Activated CD8-positive, alpha-beta memory T cell treated with anti-CD3 and anti-CD28 coated beads, Interleukin-2, amount 50 U/mL, for 4 hours (primary cell): ENCODE data around the gene LGI2.
"Not testable (repeated sequence)": the region's sequence is repeated elsewhere in the genome, so short reads cannot be mapped to it uniquely, and the experiment has no call there.

Source experiments
- DNase-seq: peaks from one replicate; pipeline ENCODE4 v3.0.0-alpha.2; 2020

Gene LGI2

GRCh38 chr4:25030277-25031076 lies at the start of gene LGI2:
Gene LGI2 (minus strand): TSS chr4:25030946. CDS start chr4:25030693, 253 bp downstream.
- no peak for DNase-seq

GRCh38 chr4:25078523-25078922 lies 47.8 kb upstream of the LGI2 start:
- no peak for DNase-seq

GRCh38 chr4:25076625-25077398 lies 46.1 kb upstream of the LGI2 start:
- no peak for DNase-seq

GRCh38 chr4:25075851-25076250 lies 45.1 kb upstream of the LGI2 start:
- DNase-seq: no peak

GRCh38 chr4:25075129-25075528 lies 44.4 kb upstream of the LGI2 start:
- no peak for DNase-seq

GRCh38 chr4:25070545-25070944 lies 39.8 kb upstream of the LGI2 start:
- DNase-seq: no peak

- DNase-seq: no peak
Measured at GRCh38 chr4:25069014-25069413, 38.3 kb upstream of the LGI2 start.

GRCh38 chr4:25068386-25068785 lies 37.6 kb upstream of the LGI2 start:
- no peak for DNase-seq

GRCh38 chr4:25065932-25066590 lies 35.3 kb upstream of the LGI2 start:
- no peak for DNase-seq

GRCh38 chr4:25065431-25065858 lies 34.7 kb upstream of the LGI2 start:
- no peak for DNase-seq

- DNase-seq: not testable (repeated sequence)
Measured at GRCh38 chr4:25064447-25064846, 33.7 kb upstream of the LGI2 start.

GRCh38 chr4:25063116-25063515 lies 32.4 kb upstream of the LGI2 start:
- no peak for DNase-seq

GRCh38 chr4:25062098-25062497 lies 31.4 kb upstream of the LGI2 start:
- no peak for DNase-seq

GRCh38 chr4:25061602-25062001 lies 30.9 kb upstream of the LGI2 start:
- no peak for DNase-seq

GRCh38 chr4:25060963-25061340 lies 30.2 kb upstream of the LGI2 start:
- DNase-seq: no peak

GRCh38 chr4:25060241-25060962 lies 29.7 kb upstream of the LGI2 start:
- DNase-seq: no peak

GRCh38 chr4:25059791-25060190 lies 29.0 kb upstream of the LGI2 start:
- DNase-seq: no peak

- no peak for DNase-seq
Measured at GRCh38 chr4:25058796-25059195, 28.1 kb upstream of the LGI2 start.

GRCh38 chr4:25057299-25057698 lies 26.6 kb upstream of the LGI2 start:
- no peak for DNase-seq

GRCh38 chr4:25052037-25052436 lies 21.3 kb upstream of the LGI2 start:
- DNase-seq: not testable (repeated sequence)

- no peak for DNase-seq
Measured at GRCh38 chr4:25051534-25051933, 20.8 kb upstream of the LGI2 start.

GRCh38 chr4:25050370-25051078 lies 19.8 kb upstream of the LGI2 start:
- DNase-seq: no peak
